Suprapubic skin (tissue), 4 donors: Measurements from ENCODE around the gene PHLDB3. TPM values are rescaled to one million over a fixed set of nuclear protein-coding genes. Genes with fewer than 3 reads are reported as not detected.
"Not testable (repeated sequence)": the region's sequence is repeated elsewhere in the genome, so short reads cannot be mapped to it uniquely, and the experiment has no call there.

Source experiments
- DNase-seq, 2 donors: peaks; one replicate each; pipeline ENCODE4 v3.0.0-alpha.2; 2019; ENCODE audit warnings: low spot score in 2 of 2
- H3K27ac ChIP-seq: fragments of 200-600 bp; sonication (generic); one replicate; pipeline ENCODE4 v1.5.1; 2019
- H3K27me3 ChIP-seq: fragments of 200-600 bp; sonication (generic); one replicate; pipeline ENCODE4 v1.5.1; 2019
- H3K36me3 ChIP-seq: fragments of 200-600 bp; sonication (generic); one replicate; pipeline ENCODE4 v1.5.1; 2019
- H3K4me1 ChIP-seq: fragments of 200-600 bp; sonication (generic); one replicate; pipeline ENCODE4 v1.5.1; 2019
- H3K4me3 ChIP-seq: fragments of 200-600 bp; sonication (generic); one replicate; pipeline ENCODE4 v1.5.1; 2019; ENCODE audit warnings: mild to moderate bottlenecking
- H3K9me3 ChIP-seq: fragments of 200-600 bp; sonication (generic); one replicate; pipeline ENCODE4 v1.5.1; 2019
- CTCF ChIP-seq, 2 donors: fragments of 200-600 bp in 1 of 2; fragments of 450-650 bp in 1 of 2; sonication (generic) in 1 of 2; IDR thresholded peaks; one replicate each; pipeline ENCODE4 v1.5.1; 2016 to 2019; ENCODE audit warnings: antibody characterized with exemption in 2 of 2, mild to moderate bottlenecking in 1 of 2, moderate library complexity in 1 of 2
- EP300 ChIP-seq: sonication (generic); formaldehyde crosslinking; IDR thresholded peaks from one replicate; pipeline ENCODE4 v1.6.1; 2017; ENCODE audit warnings: antibody characterized with exemption
- POLR2A ChIP-seq, 2 donors: fragments of 450-650 bp; IDR thresholded peaks; one replicate each; pipeline ENCODE4 v1.6.1; 2017; ENCODE audit warnings: antibody characterized with exemption in 2 of 2, mild to moderate bottlenecking in 2 of 2, moderate library complexity in 2 of 2
- POLR2AphosphoS5 ChIP-seq, 3 donors: sonication (generic); formaldehyde crosslinking; IDR thresholded peaks; one replicate each; pipeline ENCODE4 v1.6.1; 2017; ENCODE audit warnings: antibody characterized with exemption in 3 of 3
- WGBS: methylation state at CpG from one replicate; pipeline ENCODE4 v1.1.5; 2018; 5-methylcytosine and 5-hydroxymethylcytosine counted together
- total RNA-seq, 4 donors: library from RNA; depleted of rRNA; stranded (reverse); fragments of >200 nt; gene quantifications; one replicate each; pipeline ENCODE4 v1.1.0, GENCODE V29; 2016

PHLDB3 gene
- total RNA-seq, 4 donors from 2014 or later, result 63.2 to 110 (median 72.2) TPM

- Histone ChIP-seq H3K36me3 (no peaks in the 10 kb centered on the region), H3K27ac (no peak overlapping the region), H3K4me1 (peaks cover 18% of the 10 kb centered on the region), H3K9me3 (no peaks in the 10 kb centered on the region), H3K4me3 (no peak overlapping the region), H3K27me3 (no peaks in the 10 kb centered on the region)
- TF ChIP-seq POLR2AphosphoS5 (IDR thresholded peaks at IDR 0.05) (no peak), CTCF (IDR thresholded peaks at IDR 0.05) (no peak), EP300 (no peak), POLR2A (IDR thresholded peaks at IDR 0.05) (no peak)
- no peak for DNase-seq
Observed at GRCh38 chr19:43439709-43440063, 64.9 kb downstream of the PHLDB3 start.

GRCh38 chr19:43439032-43439708 is 65.4 kb downstream of the PHLDB3 start:
- Histone ChIP-seq H3K4me3 (no peak overlapping the region), H3K36me3 (no peaks in the 10 kb centered on the region), H3K27me3 (no peaks in the 10 kb centered on the region), H3K4me1 (peaks cover 18% of the 10 kb centered on the region), H3K27ac (peak overlapping the region; percentile 68), H3K9me3 (no peaks in the 10 kb centered on the region)
- 33% methylated on average over 5 of the region's 14 CpGs for WGBS
- no peak for DNase-seq
- no peak for TF ChIP-seq POLR2A (IDR thresholded peaks at IDR 0.05)
- TF ChIP-seq POLR2AphosphoS5 (IDR thresholded peaks at IDR 0.05), result no peak

- H3K27ac ChIP-seq, result peak overlapping the region; percentile 68
- peaks cover 20% of the 10 kb centered on the region for H3K4me1 ChIP-seq
- no peaks in the 10 kb centered on the region for H3K27me3 ChIP-seq
- H3K9me3 ChIP-seq, result no peaks in the 10 kb centered on the region
- 19% methylated on average over 9 of the region's 9 CpGs for WGBS
- no peaks in the 10 kb centered on the region for H3K36me3 ChIP-seq
- peak in 1 of 2 donors; percentile 84 for DNase-seq
- TF ChIP-seq POLR2AphosphoS5 (IDR thresholded peaks at IDR 0.05) (peak in 1 of 3 donors; percentile 2), EP300 (no peak), CTCF (IDR thresholded peaks at IDR 0.05) (no peak), POLR2A (IDR thresholded peaks at IDR 0.05) (no peak)
- no peak overlapping the region for H3K4me3 ChIP-seq
Observed at GRCh38 chr19:43438291-43439031, 66.1 kb downstream of the PHLDB3 start.

- no peak overlapping the region for H3K27ac ChIP-seq
- H3K36me3 ChIP-seq, result no peaks in the 10 kb centered on the region
- DNase-seq, result no peak
- 94% methylated on average over 6 of the region's 6 CpGs for WGBS
- H3K27me3 ChIP-seq, result no peaks in the 10 kb centered on the region
- no peaks in the 10 kb centered on the region for H3K9me3 ChIP-seq
- no peak for TF ChIP-seq EP300
- no peak for TF ChIP-seq CTCF (IDR thresholded peaks at IDR 0.05)
- no peak for TF ChIP-seq POLR2A (IDR thresholded peaks at IDR 0.05)
- TF ChIP-seq POLR2AphosphoS5 (IDR thresholded peaks at IDR 0.05), result no peak
- H3K4me1 ChIP-seq, result peaks cover 26% of the 10 kb centered on the region
- H3K4me3 ChIP-seq, result no peak overlapping the region
Observed at GRCh38 chr19:43437712-43438111, 66.8 kb downstream of the PHLDB3 start.

- not testable (repeated sequence) for H3K27me3 ChIP-seq, H3K4me3 ChIP-seq, H3K9me3 ChIP-seq, H3K27ac ChIP-seq, DNase-seq, H3K36me3 ChIP-seq
- peaks cover 26% of the 10 kb centered on the region for H3K4me1 ChIP-seq
- WGBS, result 89% methylated on average over 11 of the region's 11 CpGs
Observed at GRCh38 chr19:43437284-43437683, 67.3 kb downstream of the PHLDB3 start.

- no peaks in the 10 kb centered on the region for H3K9me3 ChIP-seq
- H3K27ac ChIP-seq, result no peak overlapping the region
- WGBS, result 84% methylated on average over 3 of the region's 3 CpGs
Observed at GRCh38 chr19:43435775-43436174, 68.8 kb downstream of the PHLDB3 start.

More at GRCh38 chr19:43435775-43436174, 68.8 kb downstream of the PHLDB3 start:
- Histone ChIP-seq H3K4me3 (no peak overlapping the region), H3K4me1 (peaks cover 26% of the 10 kb centered on the region), H3K27me3 (no peaks in the 10 kb centered on the region), H3K36me3 (no peaks in the 10 kb centered on the region)
- TF ChIP-seq POLR2A (IDR thresholded peaks at IDR 0.05) (no peak), CTCF (IDR thresholded peaks at IDR 0.05) (no peak), EP300 (no peak), POLR2AphosphoS5 (IDR thresholded peaks at IDR 0.05) (no peak)
- no peak for DNase-seq
